ENCODE results near the gene BAAT.
A peak's percentile ranks its signal among the peaks of the same experiment; 100 is the strongest.

The BAAT gene

DNA sequence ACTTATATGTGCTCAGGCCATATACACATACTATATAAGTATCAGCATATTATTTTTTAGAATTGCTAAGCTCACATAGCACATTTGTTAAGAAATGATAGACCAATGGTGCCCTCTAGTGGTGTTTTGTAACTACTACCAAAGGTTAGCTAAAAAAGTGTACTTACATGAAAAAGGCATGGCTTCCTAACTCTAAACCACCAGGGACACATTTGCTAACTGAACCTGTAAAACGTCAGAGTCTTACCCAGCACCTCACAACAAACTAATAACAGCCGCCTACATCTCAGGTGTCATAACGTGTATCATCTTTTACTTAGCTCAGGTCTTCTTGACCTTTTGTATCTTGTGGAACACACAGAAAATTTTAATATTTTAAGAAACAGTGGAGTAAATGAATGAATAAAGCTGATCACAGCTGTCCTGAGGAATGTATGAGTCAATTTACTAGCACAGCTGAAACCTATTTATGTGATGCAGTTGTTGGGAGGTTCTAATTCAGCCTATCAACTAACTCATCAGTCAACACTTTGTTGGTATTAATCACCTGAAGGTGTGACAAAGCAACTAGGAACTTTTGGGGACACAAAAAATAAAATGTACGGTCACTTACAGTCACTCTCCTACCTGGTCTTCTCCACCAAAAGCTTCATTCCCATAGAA lies 72.9 kb downstream of the BAAT start:
- peak; percentile 41 for ATAC-seq

DNA sequence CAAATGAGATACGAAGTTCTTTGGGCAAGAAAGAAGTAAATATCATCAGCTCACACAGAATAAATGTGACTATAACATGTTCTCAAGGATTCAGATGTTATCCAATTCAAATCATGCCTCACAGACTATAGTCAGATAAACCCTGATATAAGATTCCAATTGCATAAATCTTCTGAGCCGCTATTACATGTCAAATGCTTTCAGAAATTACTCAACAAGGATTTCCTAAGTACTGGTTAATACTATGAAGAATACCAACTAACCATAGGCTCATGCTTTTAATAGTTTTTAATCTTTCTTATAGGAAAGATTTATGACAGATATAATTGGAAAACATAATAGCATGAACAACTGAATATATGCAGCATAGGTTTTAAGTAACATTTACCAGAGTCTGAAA lies 73.6 kb downstream of the BAAT start:
- no peak for ATAC-seq

Data from activated CD4-positive, CD25-positive, alpha-beta regulatory T cell treated with anti-CD3 and anti-CD28 coated beads, Interleukin-2, amount 50 U/mL, for 24 hours (primary cell).